Measurements from ENCODE around the gene P3H2. TPM values are rescaled to one million over a fixed set of nuclear protein-coding genes. Genes with fewer than 3 reads are reported as not detected.

The P3H2 gene
- total and polyA plus RNA-seq, 2 of the 4 experiments (the other 2 are of a cell fraction), result 54.7 to 64.3 TPM

DNA sequence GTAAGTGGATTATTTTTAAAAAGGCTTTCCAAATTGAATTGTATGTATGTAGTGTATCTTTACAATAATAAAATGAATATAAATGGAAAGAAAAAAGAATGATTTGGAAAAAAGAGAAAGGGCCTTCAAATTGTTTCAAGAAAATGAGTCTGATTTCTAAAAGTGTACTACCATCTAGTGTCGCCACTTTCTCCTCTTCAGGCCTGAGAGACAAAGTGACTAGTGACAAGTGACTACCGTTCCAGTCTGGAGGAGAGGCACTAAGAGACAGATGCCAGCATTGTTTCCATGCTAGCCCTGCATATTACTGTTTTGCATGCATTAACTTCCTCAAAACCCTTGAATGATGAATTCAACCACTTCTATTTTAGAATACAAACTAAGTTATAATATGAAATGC is 39.3 kb downstream of the P3H2 start:
- peak overlapping the region; percentile 29 for H2BK5ac ChIP-seq (ENCODE audit: low read depth, low read length, poor library complexity, severe bottlenecking)
- H2BK20ac ChIP-seq (ENCODE audit: low read depth, low read length), result no peak overlapping the region
- H3K9me3 ChIP-seq (ENCODE audit: control insufficient read depth, insufficient read depth, low read length), result no peaks in the 10 kb centered on the region
- TF ChIP-seq MXI1 (IDR thresholded peaks at IDR 0.05; ENCODE audit: borderline replicate concordance, low read depth, low read length) (no peak), CHD1 (IDR thresholded peaks at IDR 0.05; ENCODE audit: low read depth, low read length) (no peak), MAZ (IDR thresholded peaks at IDR 0.05; ENCODE audit: borderline replicate concordance, low read depth, low read length) (no peak), FOS (IDR thresholded peaks at IDR 0.05; ENCODE audit: low read depth, low read length) (no peak), MAFK (IDR thresholded peaks at IDR 0.05; ENCODE audit: low read depth, low read length) (no peak), RAD21 (IDR thresholded peaks at IDR 0.05; ENCODE audit: low read length) (no peak), SMC3 (IDR thresholded peaks at IDR 0.05; ENCODE audit: low read depth, low read length) (no peak), BHLHE40 (IDR thresholded peaks at IDR 0.05; ENCODE audit: low read depth, low read length) (no peak), RCOR1 (IDR thresholded peaks at IDR 0.05; ENCODE audit: insufficient replicate concordance, low read length) (no peak), POLR2A (IDR thresholded peaks at IDR 0.05; ENCODE audit: low read depth, low read length) (no peak), NFE2L2 (IDR thresholded peaks at IDR 0.05; ENCODE audit: low read depth, low read length) (no peak), RFX5 (IDR thresholded peaks at IDR 0.05; ENCODE audit: low read depth, low read length) (no peak), CEBPB (IDR thresholded peaks at IDR 0.05; ENCODE audit: low read depth, low read length) (no peak)
- TF ChIP-seq, protein P1, sequence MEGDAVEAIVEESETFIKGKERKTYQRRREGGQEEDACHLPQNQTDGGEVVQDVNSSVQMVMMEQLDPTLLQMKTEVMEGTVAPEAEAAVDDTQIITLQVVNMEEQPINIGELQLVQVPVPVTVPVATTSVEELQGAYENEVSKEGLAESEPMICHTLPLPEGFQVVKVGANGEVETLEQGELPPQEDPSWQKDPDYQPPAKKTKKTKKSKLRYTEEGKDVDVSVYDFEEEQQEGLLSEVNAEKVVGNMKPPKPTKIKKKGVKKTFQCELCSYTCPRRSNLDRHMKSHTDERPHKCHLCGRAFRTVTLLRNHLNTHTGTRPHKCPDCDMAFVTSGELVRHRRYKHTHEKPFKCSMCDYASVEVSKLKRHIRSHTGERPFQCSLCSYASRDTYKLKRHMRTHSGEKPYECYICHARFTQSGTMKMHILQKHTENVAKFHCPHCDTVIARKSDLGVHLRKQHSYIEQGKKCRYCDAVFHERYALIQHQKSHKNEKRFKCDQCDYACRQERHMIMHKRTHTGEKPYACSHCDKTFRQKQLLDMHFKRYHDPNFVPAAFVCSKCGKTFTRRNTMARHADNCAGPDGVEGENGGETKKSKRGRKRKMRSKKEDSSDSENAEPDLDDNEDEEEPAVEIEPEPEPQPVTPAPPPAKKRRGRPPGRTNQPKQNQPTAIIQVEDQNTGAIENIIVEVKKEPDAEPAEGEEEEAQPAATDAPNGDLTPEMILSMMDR (conservative IDR thresholded peaks at IDR 0.05; ENCODE audit: low read depth, low read length), result no peak
- TF ChIP-seq, protein P2, sequence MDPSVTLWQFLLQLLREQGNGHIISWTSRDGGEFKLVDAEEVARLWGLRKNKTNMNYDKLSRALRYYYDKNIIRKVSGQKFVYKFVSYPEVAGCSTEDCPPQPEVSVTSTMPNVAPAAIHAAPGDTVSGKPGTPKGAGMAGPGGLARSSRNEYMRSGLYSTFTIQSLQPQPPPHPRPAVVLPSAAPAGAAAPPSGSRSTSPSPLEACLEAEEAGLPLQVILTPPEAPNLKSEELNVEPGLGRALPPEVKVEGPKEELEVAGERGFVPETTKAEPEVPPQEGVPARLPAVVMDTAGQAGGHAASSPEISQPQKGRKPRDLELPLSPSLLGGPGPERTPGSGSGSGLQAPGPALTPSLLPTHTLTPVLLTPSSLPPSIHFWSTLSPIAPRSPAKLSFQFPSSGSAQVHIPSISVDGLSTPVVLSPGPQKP (IDR thresholded peaks at IDR 0.05; ENCODE audit: borderline replicate concordance, low read depth, low read length), result no peak
- TF ChIP-seq, protein P3, sequence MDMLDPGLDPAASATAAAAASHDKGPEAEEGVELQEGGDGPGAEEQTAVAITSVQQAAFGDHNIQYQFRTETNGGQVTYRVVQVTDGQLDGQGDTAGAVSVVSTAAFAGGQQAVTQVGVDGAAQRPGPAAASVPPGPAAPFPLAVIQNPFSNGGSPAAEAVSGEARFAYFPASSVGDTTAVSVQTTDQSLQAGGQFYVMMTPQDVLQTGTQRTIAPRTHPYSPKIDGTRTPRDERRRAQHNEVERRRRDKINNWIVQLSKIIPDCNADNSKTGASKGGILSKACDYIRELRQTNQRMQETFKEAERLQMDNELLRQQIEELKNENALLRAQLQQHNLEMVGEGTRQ (IDR thresholded peaks at IDR 0.05; ENCODE audit: low read depth, low read length), result no peak
- peaks cover 7% of the 10 kb centered on the region for H3K4me1 ChIP-seq (ENCODE audit: control insufficient read depth, insufficient read depth, low read length)
- ATAC-seq (ENCODE audit: low read depth) (no peak), DNase-seq (no peak)
- intact Hi-C loops (cut with micrococcal nuclease), result no loop called here
- POLR2A ChIA-PET (ENCODE audit: unreplicated experiment), result interaction anchor here (0.8 kb wide), 1 partner anchor 41 kb away, joined by 3 read pairs; no protein-coding TSS in a partner anchor
- no peaks in the 10 kb centered on the region for H4K20me1 ChIP-seq (ENCODE audit: insufficient read depth, low read length)
- no peak overlapping the region for H4K91ac ChIP-seq (ENCODE audit: insufficient read depth, low read depth, low read length)
- no peaks in the 10 kb centered on the region for H3K27me3 ChIP-seq (ENCODE audit: control insufficient read depth, insufficient read depth, low read length)
- H3K23ac ChIP-seq (ENCODE audit: low read depth, low read length), result 0 out of 2 replicates have a peak overlapping the region, but pooled peaks have one; percentile 84
- dilution Hi-C loops (cut with HindIII; ENCODE audit: low sequenced_read_pairs, unreplicated experiment), result no loop called here
- H3K9ac ChIP-seq (ENCODE audit: low read depth, low read length), result no peak overlapping the region
- 100% methylated on average over 1 of the region's 2 CpGs; no CpG with 5 or more reads in 1 of the 2 experiments for WGBS, 2 experiments (ENCODE audit: extremely low coverage in 2 of 2, insufficient read length in 1 of 2)
- H3K9me1 ChIP-seq (ENCODE audit: insufficient read depth, low read length), result peaks cover 2% of the 10 kb centered on the region; the same call in 1 of the 2 replicates
- 0 out of 4 replicates have a peak overlapping the region, but pooled peaks of 1 of the 2 experiments have one; percentile 20 for H4K8ac ChIP-seq (ENCODE audit: low read depth in 2 of 2, low read length in 2 of 2)
- no peak overlapping the region for H2BK15ac ChIP-seq (ENCODE audit: low read depth, low read length)
- CTCF ChIA-PET, result interaction anchor here (0.6 to 1.8 kb wide), 2 partner anchors 11 to 28 kb away, joined by 4 to 6 read pairs; no protein-coding TSS in a partner anchor
- H2BK120ac ChIP-seq (ENCODE audit: low read depth, low read length), result no peak overlapping the region
- peak overlapping the region; percentile 44 for H3K4ac ChIP-seq (ENCODE audit: low read depth, low read length)
- H4K5ac ChIP-seq (ENCODE audit: low read depth, low read length), result no peak overlapping the region
- in situ Hi-C loops (cut with MboI; ENCODE audit: low sequenced_read_pairs), result no loop called here
- no peak overlapping the region for H3K4me3 ChIP-seq (ENCODE audit: insufficient read depth, low read depth, low read length)
- no peak overlapping the region for H3K14ac ChIP-seq (replicated peaks; ENCODE audit: low read depth, low read length)
- no peak overlapping the region for H2AK9ac ChIP-seq (replicated peaks; ENCODE audit: low read depth, low read length, poor library complexity)
- H3K56ac ChIP-seq (ENCODE audit: extremely low read depth, insufficient read depth, low read length), result no peak overlapping the region
- no TSS peak for BruUV-seq (replicated peaks)
- 0 out of 2 replicates have a peak overlapping the region, but pooled peaks have one; percentile 31 for H2AK5ac ChIP-seq (ENCODE audit: low read depth, low read length)
- H3K4me2 ChIP-seq (ENCODE audit: low read depth, low read length), result no peak overlapping the region
- H3K36me3 ChIP-seq (ENCODE audit: control insufficient read depth, insufficient read depth, low read length), result no peaks in the 10 kb centered on the region; the same call in 1 of the 2 replicates
- H3K79me1 ChIP-seq (ENCODE audit: low read depth in 1 of 2, low read length in 2 of 2), result peaks cover 8 to 47% of the 10 kb centered on the region in 2 experiments; a peak in 3 of 4 replicates
- H3K18ac ChIP-seq (ENCODE audit: low read depth, low read length), result peak overlapping the region; percentile 88
- H3K27ac ChIP-seq (ENCODE audit: insufficient read depth, low read length), result no peak overlapping the region
- no peak overlapping the region for H2AFZ ChIP-seq (replicated peaks; ENCODE audit: low read length, poor library complexity)

Data from IMR-90 (cell line).